Subcutaneous adipose tissue (tissue), 4 donors: Measurements from ENCODE around the gene VEZF1. TPM values are rescaled to one million over a fixed set of nuclear protein-coding genes. Genes with fewer than 3 reads are reported as not detected.

ENCODE experiments used
- total RNA-seq, 4 donors: library from RNA; depleted of rRNA; stranded (reverse); fragments of >200 nt; gene quantifications; one replicate each; pipeline ENCODE4 v1.1.0, GENCODE V29; 2016
- TF ChIP-seq, protein P1 (sequence below): fragments of 450-650 bp; IDR thresholded peaks from one replicate; pipeline ENCODE4 v1.5.1; 2016; ENCODE audit warnings: low read depth, mild to moderate bottlenecking, control low read depth, antibody characterized with exemption, moderate library complexity

The VEZF1 gene
- total RNA-seq, 4 donors from 2014 or later, result 35.0 to 66.8 (median 44.0) TPM

DNA sequence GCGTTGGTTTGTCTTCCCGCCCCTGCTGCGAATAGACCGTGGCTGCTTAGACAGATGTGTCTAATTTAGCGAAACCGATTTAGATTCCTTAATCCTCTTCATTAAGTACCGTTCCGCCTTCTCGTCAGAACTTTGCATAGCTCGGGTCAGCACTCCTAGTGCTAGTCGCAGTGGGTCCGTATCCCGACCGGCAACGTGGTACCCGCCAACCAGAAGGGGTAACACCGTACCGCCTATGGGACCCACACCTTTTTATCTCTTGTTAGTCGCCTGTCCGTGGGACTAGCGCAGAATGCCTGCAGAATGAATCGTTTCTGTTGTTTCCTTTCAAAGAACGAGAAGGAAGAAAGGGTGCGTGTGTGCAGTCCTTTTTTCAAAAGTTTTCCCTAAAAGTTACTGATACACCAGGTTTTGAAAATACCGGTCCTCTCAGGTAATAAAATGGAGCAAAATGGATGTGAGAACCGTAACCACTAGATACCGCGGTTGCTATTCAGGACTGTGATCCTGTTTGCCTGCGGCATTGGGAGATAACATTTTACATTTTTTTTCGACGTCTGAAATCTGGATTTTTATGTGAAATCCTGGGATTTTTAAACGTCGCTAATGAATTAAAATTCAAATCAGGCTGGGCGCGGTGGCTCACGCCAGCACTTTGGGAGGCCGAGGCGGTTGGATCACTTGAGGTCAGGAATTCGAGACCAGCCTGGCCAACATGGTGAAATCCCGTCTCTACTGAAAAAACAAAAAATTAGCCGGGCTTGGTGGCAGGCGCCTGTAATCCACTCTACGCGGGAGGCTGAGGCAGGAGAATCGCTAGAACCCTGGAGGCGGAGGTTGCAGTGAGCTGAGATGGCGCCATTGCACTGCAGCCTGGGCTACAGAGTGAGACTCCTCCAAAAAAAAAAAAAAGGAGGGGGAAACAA is 20.0 kb upstream of the VEZF1 start:
- TF ChIP-seq, protein P1, sequence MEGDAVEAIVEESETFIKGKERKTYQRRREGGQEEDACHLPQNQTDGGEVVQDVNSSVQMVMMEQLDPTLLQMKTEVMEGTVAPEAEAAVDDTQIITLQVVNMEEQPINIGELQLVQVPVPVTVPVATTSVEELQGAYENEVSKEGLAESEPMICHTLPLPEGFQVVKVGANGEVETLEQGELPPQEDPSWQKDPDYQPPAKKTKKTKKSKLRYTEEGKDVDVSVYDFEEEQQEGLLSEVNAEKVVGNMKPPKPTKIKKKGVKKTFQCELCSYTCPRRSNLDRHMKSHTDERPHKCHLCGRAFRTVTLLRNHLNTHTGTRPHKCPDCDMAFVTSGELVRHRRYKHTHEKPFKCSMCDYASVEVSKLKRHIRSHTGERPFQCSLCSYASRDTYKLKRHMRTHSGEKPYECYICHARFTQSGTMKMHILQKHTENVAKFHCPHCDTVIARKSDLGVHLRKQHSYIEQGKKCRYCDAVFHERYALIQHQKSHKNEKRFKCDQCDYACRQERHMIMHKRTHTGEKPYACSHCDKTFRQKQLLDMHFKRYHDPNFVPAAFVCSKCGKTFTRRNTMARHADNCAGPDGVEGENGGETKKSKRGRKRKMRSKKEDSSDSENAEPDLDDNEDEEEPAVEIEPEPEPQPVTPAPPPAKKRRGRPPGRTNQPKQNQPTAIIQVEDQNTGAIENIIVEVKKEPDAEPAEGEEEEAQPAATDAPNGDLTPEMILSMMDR, result no peak

DNA sequence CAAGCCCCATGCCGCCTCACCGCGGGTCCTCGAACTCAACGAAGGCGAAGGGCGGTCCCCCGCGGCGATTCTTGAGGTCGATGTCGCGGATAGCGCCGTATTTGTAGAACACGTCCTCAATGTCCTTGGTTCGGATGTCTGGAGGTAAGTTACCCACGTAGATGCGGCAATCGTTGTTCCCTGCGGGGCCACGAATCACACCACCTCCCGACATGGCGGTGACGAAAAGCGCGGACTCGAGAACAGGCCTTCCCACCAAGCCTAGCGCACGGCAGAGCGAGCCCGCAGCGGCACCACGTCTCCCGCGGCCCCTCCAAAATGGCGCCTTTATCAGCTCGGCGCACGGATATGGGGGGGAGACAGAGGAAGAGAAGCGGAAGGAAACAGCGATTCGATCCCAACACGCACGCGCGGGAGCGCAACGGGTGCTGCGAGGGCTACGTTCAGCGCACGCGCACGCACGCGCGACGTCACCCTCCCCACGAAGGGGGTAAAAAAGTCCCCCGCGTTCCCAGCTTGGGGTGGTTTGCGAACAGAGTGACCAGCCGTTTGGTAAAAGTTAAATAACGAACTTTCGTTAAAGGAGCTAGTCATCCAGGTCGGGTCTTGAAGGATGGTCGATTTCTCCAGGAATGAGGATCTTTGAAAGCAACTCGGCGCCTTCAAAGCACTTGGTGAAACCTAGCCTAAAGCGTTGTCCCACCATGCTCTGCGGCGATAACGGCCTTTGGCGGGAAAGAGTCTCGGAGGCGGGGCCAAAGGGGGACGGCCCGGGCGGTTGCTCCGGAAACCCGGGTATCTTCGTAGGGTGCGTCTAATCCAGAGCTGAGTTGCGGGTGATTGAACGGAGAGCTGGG is 19.1 kb upstream of the VEZF1 start, which contains the start of gene SRSF1:
Gene SRSF1 (minus strand): TSS at position 323 of the 857 bp plus-strand sequence. CDS start 109 bp downstream, at position 214.
- TF ChIP-seq, protein P1, result no peak

DNA sequence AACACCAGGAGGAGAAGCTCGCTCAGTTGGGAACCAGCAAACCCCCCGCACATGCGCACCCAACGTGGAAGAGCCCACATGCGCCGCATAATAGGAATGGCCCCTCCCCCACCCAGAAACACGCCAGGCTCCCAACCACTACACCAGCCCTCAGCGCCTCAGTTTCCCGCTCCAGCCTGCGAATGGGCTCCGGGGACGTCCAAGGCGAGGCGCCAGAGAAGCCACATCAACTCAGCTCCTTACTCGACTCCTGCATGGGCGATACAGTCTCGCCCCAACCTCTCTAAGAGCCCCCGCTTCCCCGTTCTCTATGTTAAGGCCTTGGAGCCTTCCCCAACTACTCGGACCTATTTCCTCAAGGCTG is 18.5 kb upstream of the VEZF1 start:
- TF ChIP-seq, protein P1, result no peak

DNA sequence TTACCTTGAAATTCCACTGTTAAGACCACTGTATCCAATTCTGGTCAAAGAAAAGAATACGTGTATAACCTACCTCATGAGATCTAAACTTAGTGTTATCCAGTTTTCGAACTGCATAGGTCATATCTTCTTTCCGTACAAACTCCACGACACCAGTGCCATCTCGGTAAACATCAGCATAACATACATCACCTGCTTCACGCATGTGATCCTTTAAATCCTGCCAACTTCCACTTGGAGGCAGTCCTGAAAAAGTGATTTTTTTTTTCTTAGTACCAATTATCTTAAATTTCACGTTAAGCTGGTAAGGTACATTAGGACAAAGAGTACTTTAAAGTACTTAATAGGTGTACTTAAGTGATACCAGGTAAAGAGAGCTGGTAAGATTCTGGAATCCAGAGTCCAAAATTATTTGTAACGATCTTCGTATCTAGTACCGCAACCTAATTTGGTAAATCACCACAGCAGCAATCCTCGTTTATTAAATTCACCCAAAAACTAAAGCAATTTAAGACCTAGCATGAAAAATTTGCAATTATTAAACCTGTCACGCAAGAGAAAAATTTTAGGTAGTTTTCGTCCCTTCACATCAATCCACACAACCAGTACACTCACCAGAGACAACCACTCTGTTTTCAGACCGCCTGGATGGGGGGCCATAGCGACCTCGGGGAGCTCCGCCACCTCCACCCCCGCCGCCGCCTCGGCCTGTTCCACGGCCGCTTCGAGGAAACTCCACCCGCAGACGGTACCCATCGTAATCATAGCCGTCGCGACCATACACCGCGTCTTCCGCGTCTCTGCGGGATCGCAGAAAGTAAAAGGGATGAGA is 17.9 kb upstream of the VEZF1 start:
- TF ChIP-seq, protein P1, result no peak

DNA sequence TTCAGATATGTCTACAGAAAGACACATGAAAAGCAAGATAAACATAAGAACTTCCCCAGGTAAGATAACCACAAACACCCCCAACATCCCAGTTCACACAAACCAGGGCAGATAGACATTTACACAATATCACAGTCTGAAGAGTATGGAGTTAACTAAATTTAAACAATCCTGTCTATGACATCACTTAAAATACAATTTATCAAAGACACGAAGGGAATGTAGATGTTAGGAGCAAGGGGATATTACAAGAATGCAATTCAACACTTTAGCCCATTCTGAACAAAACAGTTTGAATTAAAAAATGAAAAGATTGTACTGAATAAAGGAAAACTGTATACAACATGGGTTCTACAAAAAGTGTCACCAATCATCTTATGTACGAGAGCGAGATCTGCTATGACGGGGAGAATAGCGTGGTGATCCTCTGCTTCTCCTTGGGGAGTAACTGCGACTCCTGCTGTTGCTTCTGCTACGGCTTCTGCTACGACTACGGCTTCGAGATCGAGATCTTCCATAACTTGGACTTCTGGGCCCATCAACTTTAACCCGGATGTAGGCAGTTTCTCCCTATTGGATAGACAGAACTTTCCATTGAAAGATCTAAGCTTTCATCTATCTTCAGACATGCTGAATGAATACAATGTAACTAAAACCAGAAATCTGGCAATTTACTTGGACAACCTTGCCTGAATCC is 17.1 kb upstream of the VEZF1 start:
- TF ChIP-seq, protein P1, result no peak

GRCh38 chr17:58004060-58004459 is 16.0 kb upstream of the VEZF1 start:
- TF ChIP-seq, protein P1, result no peak
